PC-9 (cell line): ENCODE measurements around the gene PHF21A. TPM values are rescaled to one million over a fixed set of nuclear protein-coding genes. Genes with fewer than 3 reads are reported as not detected.
A peak's percentile ranks its signal among the peaks of the same experiment; 100 is the strongest.

ENCODE experiments used
- BruUV-seq: library from RNA; stranded (reverse); fragments of 400-500 nt; replicated peaks from 2 replicates; lab custom pipeline; 2021; lab: Mats Ljungman, UMichigan
- CTCF ChIA-PET: fragments of 300-600 bp; sonication (Branson Sonifier 250); formaldehyde crosslinking; loops from one replicate; lab custom pipeline; 2022; ENCODE audit warnings: antibody characterized with exemption; lab: Charles Lee
- POLR2A ChIA-PET: fragments of 300-600 bp; sonication (Branson Sonifier 250); formaldehyde crosslinking; loops from one replicate; lab custom pipeline; 2022; ENCODE audit warnings: antibody characterized with exemption; ENCODE audit not compliant: unreplicated experiment; lab: Charles Lee
- DNase-seq, 2 experiments: peaks; one replicate each; pipeline versions ENCODE4 v3.0.0 to v3.0.0-alpha.2; 2015 to 2022; ENCODE audit warnings: mixed read lengths in 1 of 2
- H2AFZ ChIP-seq: fragments of 200-600 bp; sonication (generic); 2 replicates; pipeline ENCODE4 v1.8.1; 2017; ENCODE audit warnings: antibody characterized with exemption
- H3F3A ChIP-seq: fragments of 200-600 bp; sonication (generic); 2 replicates; pipeline ENCODE4 v1.8.1; 2017; ENCODE audit warnings: antibody characterized with exemption, mild to moderate bottlenecking, low read depth; ENCODE audit not compliant: insufficient read depth
- H3K27ac ChIP-seq: fragments of 200-600 bp; sonication (generic); 2 replicates; pipeline ENCODE4 v1.6.1; 2016; ENCODE audit warnings: mixed run types
- H3K27me3 ChIP-seq: fragments of 200-600 bp; sonication (generic); 2 replicates; pipeline ENCODE4 v1.6.1; 2016; ENCODE audit warnings: low read depth, mixed run types; ENCODE audit not compliant: insufficient read depth
- H3K36me3 ChIP-seq: fragments of 200-600 bp; sonication (generic); 2 replicates; pipeline ENCODE4 v1.6.1; 2016; ENCODE audit warnings: low read depth, mixed run types
- H3K4me1 ChIP-seq: fragments of 200-600 bp; sonication (generic); replicated peaks from 2 replicates; pipeline ENCODE4 v1.6.1; 2016; ENCODE audit warnings: mixed run types; ENCODE audit not compliant: insufficient read depth
- H3K4me2 ChIP-seq: fragments of 200-600 bp; sonication (generic); 2 replicates; pipeline ENCODE4 v1.6.1; 2017; ENCODE audit warnings: mixed run types
- H3K4me3 ChIP-seq: fragments of 200-600 bp; sonication (generic); 2 replicates; pipeline ENCODE4 v1.6.1; 2016; ENCODE audit warnings: mixed run types
- H3K79me2 ChIP-seq: fragments of 200-600 bp; sonication (generic); 2 replicates; pipeline ENCODE4 v1.6.1; 2017; ENCODE audit warnings: low read depth, mixed run types
- H3K9me2 ChIP-seq: fragments of 200-600 bp; sonication (generic); 2 replicates; pipeline ENCODE4 v1.8.1; 2017; ENCODE audit warnings: mild to moderate bottlenecking; ENCODE audit not compliant: insufficient read depth
- H3K9me3 ChIP-seq: fragments of 200-600 bp; sonication (generic); 2 replicates; pipeline ENCODE4 v1.8.1; 2016; ENCODE audit warnings: low read depth; ENCODE audit not compliant: insufficient read depth
- H4K20me1 ChIP-seq: fragments of 200-600 bp; sonication (generic); 2 replicates; pipeline ENCODE4 v1.8.1; 2017; ENCODE audit not compliant: insufficient read depth
- CTCF ChIP-seq: fragments of 200-600 bp; sonication (generic); conservative IDR thresholded peaks from 2 replicates; pipeline ENCODE4 v1.6.1; 2017; ENCODE audit warnings: mixed run types, antibody characterized with exemption, mild to moderate bottlenecking, moderate library complexity
- EZH2 ChIP-seq: fragments of 200-600 bp; sonication (generic); IDR thresholded peaks from 2 replicates; pipeline ENCODE4 v1.8.0; 2017; ENCODE audit warnings: antibody characterized with exemption, low read depth
- intact Hi-C: fragments of 100-400 bp; cut with micrococcal nuclease; formaldehyde crosslinking; loops from one replicate; pipeline ENCODE4 v1.10.0; 2022; ENCODE audit not compliant: unreplicated experiment
- total RNA-seq: library from RNA; stranded (reverse); gene quantifications from 2 replicates; pipeline ENCODE4 v1.2.3, GENCODE V29; 2021

PHF21A gene
- total RNA-seq, 1 experiment from 2014 or later, result 54.3 TPM

- no peaks in the 10 kb centered on the region for H3K27me3 ChIP-seq
- H3K79me2 ChIP-seq, result no peaks in the 10 kb centered on the region
- ChIA-PET CTCF (no interaction called here), POLR2A (no interaction called here)
- H3K27ac ChIP-seq, result no peak overlapping the region
- H2AFZ ChIP-seq, result no peak overlapping the region
- H3K9me3 ChIP-seq, result no peaks in the 10 kb centered on the region
- H3K36me3 ChIP-seq, result no peaks in the 10 kb centered on the region
- peaks cover 10% of the 10 kb centered on the region for H3F3A ChIP-seq
- H3K4me1 ChIP-seq, result 0 out of 2 replicates have a peak, but pooled peaks cover 11% of the 10 kb centered on the region
- H3K4me2 ChIP-seq, result no peak overlapping the region
- no peaks in the 10 kb centered on the region for H3K9me2 ChIP-seq
- BruUV-seq, result no TSS peak
- DNase-seq, result no peak
- intact Hi-C loops, result no loop called here
- H3K4me3 ChIP-seq, result no peak overlapping the region
- no peaks in the 10 kb centered on the region for H4K20me1 ChIP-seq
- TF ChIP-seq EZH2, result no peak
- TF ChIP-seq CTCF, result no peak
Measured at GRCh38 chr11:46130286-46130940, 9.2 kb upstream of the PHF21A start.

- H3K9me3 ChIP-seq, result no peaks in the 10 kb centered on the region
- no peaks in the 10 kb centered on the region for H3K27me3 ChIP-seq
- TF ChIP-seq EZH2 (no peak), CTCF (no peak)
- no peaks in the 10 kb centered on the region for H3K9me2 ChIP-seq
- no peak for DNase-seq
- H2AFZ ChIP-seq, result no peak overlapping the region
- intact Hi-C loops, result loop anchor here (10.0 kb wide), 1 partner anchor 216 kb away; the partner anchor contains the start of gene DGKZ
- no peaks in the 10 kb centered on the region for H3K79me2 ChIP-seq
- H3K4me3 ChIP-seq, result no peak overlapping the region
- H3K4me1 ChIP-seq, result 0 out of 2 replicates have a peak, but pooled peaks cover 11% of the 10 kb centered on the region
- no peaks in the 10 kb centered on the region for H4K20me1 ChIP-seq
- BruUV-seq, result no TSS peak
- peaks cover 10% of the 10 kb centered on the region for H3F3A ChIP-seq
- H3K27ac ChIP-seq, result no peak overlapping the region
- H3K36me3 ChIP-seq, result no peaks in the 10 kb centered on the region
- ChIA-PET CTCF (no interaction called here), POLR2A (no interaction called here)
- no peak overlapping the region for H3K4me2 ChIP-seq
Measured at GRCh38 chr11:46129133-46129532, 7.9 kb upstream of the PHF21A start.

GRCh38 chr11:46127150-46127638 lies 5.9 kb upstream of the PHF21A start:
- Histone ChIP-seq H3K4me3 (no peak overlapping the region), H3K27ac (no peak overlapping the region), H4K20me1 (no peaks in the 10 kb centered on the region), H3F3A (peaks cover 21% of the 10 kb centered on the region), H3K27me3 (no peaks in the 10 kb centered on the region), H3K79me2 (0 out of 2 replicates have a peak, but pooled peaks cover 4% of the 10 kb centered on the region), H3K4me2 (peak overlapping the region; percentile 47), H3K9me3 (no peaks in the 10 kb centered on the region), H3K36me3 (no peaks in the 10 kb centered on the region), H2AFZ (peak overlapping the region; percentile 24; the same call in 1 of the 2 replicates), H3K9me2 (no peaks in the 10 kb centered on the region), H3K4me1 (peaks cover 26% of the 10 kb centered on the region)
- peak; percentile 67 to 81 for DNase-seq
- ChIA-PET POLR2A (no interaction called here), CTCF (interaction anchor here (0.6 kb wide), 1 partner anchor 1595 kb away, joined by 3 read pairs; no protein-coding TSS in a partner anchor)
- BruUV-seq, result no TSS peak
- TF ChIP-seq CTCF (peak; percentile 66), EZH2 (no peak)
- intact Hi-C loops, result loop anchor here (1.0 to 10.0 kb wide), 4 partner anchors 32 to 218 kb away; partner anchors contain the start of gene DGKZ
